Duodenal mucosa (tissue), 2 donors: ENCODE data around the gene KPNA5.
A peak's percentile ranks its signal among the peaks of the same experiment; 100 is the strongest.
"Not testable (repeated sequence)": the region's sequence is repeated elsewhere in the genome, so short reads cannot be mapped to it uniquely, and the experiment has no call there.

Experiments
- H3K27ac ChIP-seq: one replicate; pipeline ENCODE4 v1.7.0; 2013; ENCODE audit warnings: low read depth, low read length
- H3K27me3 ChIP-seq, 2 donors: one replicate each; pipeline ENCODE4 v1.7.0; 2013; ENCODE audit warnings: low read length in 2 of 2, control low read depth in 1 of 2; ENCODE audit not compliant: insufficient read depth in 2 of 2, control insufficient read depth in 1 of 2
- H3K36me3 ChIP-seq, 2 donors: one replicate each; pipeline ENCODE4 v1.7.0; 2013; ENCODE audit warnings: low read length in 2 of 2, control low read depth in 1 of 2; ENCODE audit not compliant: insufficient read depth in 2 of 2, control insufficient read depth in 1 of 2
- H3K4me1 ChIP-seq, 2 donors: one replicate each; pipeline ENCODE4 v1.7.0; 2013; ENCODE audit warnings: low read length in 2 of 2, control low read depth in 1 of 2; ENCODE audit not compliant: insufficient read depth in 2 of 2, control insufficient read depth in 1 of 2
- H3K4me3 ChIP-seq, 2 donors: one replicate each; pipeline ENCODE4 v1.7.0; 2013; ENCODE audit warnings: low read length in 2 of 2, low read depth in 1 of 2
- H3K9ac ChIP-seq, 2 donors: one replicate each; pipeline ENCODE4 v1.7.0; 2013; ENCODE audit warnings: low read length in 2 of 2, low read depth in 1 of 2
- H3K9me3 ChIP-seq, 2 donors: one replicate each; pipeline ENCODE4 v1.7.0; 2013; ENCODE audit warnings: low read length in 2 of 2, control low read depth in 1 of 2; ENCODE audit not compliant: control insufficient read depth in 1 of 2

The KPNA5 gene

GRCh38 chr6:116665464-116665863 lies 15.5 kb upstream of the KPNA5 start:
- Histone ChIP-seq H3K4me1 (peaks cover 14 to 18% of the 10 kb centered on the region in 2 donors), H3K9ac (no peak overlapping the region), H3K4me3 (no peak overlapping the region), H3K27me3 (no peaks in the 10 kb centered on the region), H3K27ac (no peak overlapping the region), H3K9me3 (no peaks in the 10 kb centered on the region), H3K36me3 (no peaks in the 10 kb centered on the region)

GRCh38 chr6:116666869-116667268 lies 14.1 kb upstream of the KPNA5 start:
- peaks cover 14 to 18% of the 10 kb centered on the region in 2 donors for H3K4me1 ChIP-seq
- no peaks in the 10 kb centered on the region for H3K36me3 ChIP-seq
- H3K9ac ChIP-seq = no peak overlapping the region
- H3K27ac ChIP-seq = no peak overlapping the region
- H3K27me3 ChIP-seq = no peaks in the 10 kb centered on the region
- H3K9me3 ChIP-seq = no peaks in the 10 kb centered on the region
- peak overlapping the region; percentile 1 to 10 for H3K4me3 ChIP-seq

- no peaks in the 10 kb centered on the region for H3K9me3 ChIP-seq
- peak overlapping the region; percentile 99 to 100 for H3K4me3 ChIP-seq
- H3K4me1 ChIP-seq = peaks cover 14 to 18% of the 10 kb centered on the region in 2 donors
- H3K9ac ChIP-seq = peak overlapping the region; percentile 95 to 99
- no peak overlapping the region for H3K27ac ChIP-seq
- H3K27me3 ChIP-seq = no peaks in the 10 kb centered on the region
- no peaks in the 10 kb centered on the region for H3K36me3 ChIP-seq
These were observed 13.4 kb upstream of the KPNA5 start for GRCh38 chr6:116667623-116668022.

DNA sequence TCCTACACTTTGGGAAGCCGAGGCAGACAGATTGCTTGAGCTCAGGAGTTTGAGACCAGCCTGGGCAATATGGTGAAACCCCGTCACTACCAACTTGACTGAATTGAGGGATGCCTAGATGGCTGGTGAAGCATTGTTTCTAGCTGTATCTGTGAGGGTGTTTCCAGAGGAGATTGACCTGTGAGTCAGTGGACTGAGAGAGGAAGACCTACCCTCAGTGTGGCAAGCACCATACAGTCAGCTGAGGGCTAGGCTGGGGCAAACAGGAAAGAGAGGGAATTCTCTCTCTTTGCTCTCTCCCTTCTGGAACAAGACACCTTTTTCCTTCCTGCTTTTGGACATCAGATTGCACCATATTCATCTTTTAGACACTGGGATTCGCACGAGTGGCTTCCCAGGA lies 8.7 kb upstream of the KPNA5 start:
- no peak overlapping the region for H3K27ac ChIP-seq
- no peaks in the 10 kb centered on the region for H3K9me3 ChIP-seq
- H3K36me3 ChIP-seq = no peaks in the 10 kb centered on the region
- H3K4me1 ChIP-seq = peaks cover 0 to 6% of the 10 kb centered on the region in 2 donors
- H3K9ac ChIP-seq = no peak overlapping the region
- H3K4me3 ChIP-seq = no peak overlapping the region
- H3K27me3 ChIP-seq = no peaks in the 10 kb centered on the region

- Histone ChIP-seq H3K27me3 (no peaks in the 10 kb centered on the region), H3K36me3 (no peaks in the 10 kb centered on the region), H3K4me3 (no peak overlapping the region), H3K27ac (no peak overlapping the region), H3K4me1 (no peaks in the 10 kb centered on the region), H3K9ac (no peak overlapping the region), H3K9me3 (no peaks in the 10 kb centered on the region)
These were observed 5.0 kb upstream of the KPNA5 start for GRCh38 chr6:116676021-116676420.

GRCh38 chr6:116682334-116682712 lies 1.3 kb downstream of the KPNA5 start:
- H3K27ac ChIP-seq = no peak overlapping the region
- peaks cover 0 to 6% of the 10 kb centered on the region in 2 donors for H3K36me3 ChIP-seq
- H3K9ac ChIP-seq = no peak overlapping the region
- H3K27me3 ChIP-seq = no peaks in the 10 kb centered on the region
- peaks cover 0 to 10% of the 10 kb centered on the region in 2 donors for H3K4me1 ChIP-seq
- no peaks in the 10 kb centered on the region for H3K9me3 ChIP-seq
- peak overlapping the region; percentile 42 to 50 for H3K4me3 ChIP-seq

- Histone ChIP-seq H3K4me1 (peaks cover 0 to 10% of the 10 kb centered on the region in 2 donors), H3K9me3 (no peaks in the 10 kb centered on the region), H3K27me3 (no peaks in the 10 kb centered on the region), H3K27ac (no peak overlapping the region), H3K9ac (no peak overlapping the region), H3K36me3 (peaks cover 0 to 6% of the 10 kb centered on the region in 2 donors), H3K4me3 (no peak overlapping the region)
These were observed 4.5 kb downstream of the KPNA5 start for GRCh38 chr6:116685437-116685993.

GRCh38 chr6:116686475-116687101 lies 5.6 kb downstream of the KPNA5 start:
- H3K27me3 ChIP-seq, H3K4me3 ChIP-seq, H3K9me3 ChIP-seq, H3K27ac ChIP-seq, H3K36me3 ChIP-seq, H3K4me1 ChIP-seq, H3K9ac ChIP-seq: not testable (repeated sequence)

DNA sequence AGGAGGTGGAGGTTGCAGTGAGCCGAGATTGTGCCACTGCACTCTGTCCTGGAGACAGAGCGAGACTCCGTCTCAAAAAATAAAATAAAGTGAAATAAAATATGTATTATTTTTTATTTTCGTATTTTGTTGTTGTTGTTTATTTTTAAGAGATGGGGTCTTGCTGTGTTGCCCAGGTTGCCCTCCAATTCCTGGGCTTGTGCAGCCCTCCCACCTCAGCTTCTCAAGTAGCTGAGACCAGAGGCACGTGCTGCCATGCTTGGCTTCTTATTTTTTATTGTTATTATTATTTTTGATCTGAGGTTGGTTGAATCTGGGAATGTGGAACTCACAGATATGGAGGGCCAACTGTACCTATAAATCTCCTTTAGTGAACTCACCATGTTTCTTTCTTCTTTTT lies 10.1 kb downstream of the KPNA5 start:
- Histone ChIP-seq H3K9ac (no peak overlapping the region), H3K9me3 (no peaks in the 10 kb centered on the region), H3K4me1 (peaks cover 4 to 5% of the 10 kb centered on the region in 2 donors), H3K27ac (no peak overlapping the region), H3K27me3 (no peaks in the 10 kb centered on the region), H3K4me3 (no peak overlapping the region), H3K36me3 (no peaks in the 10 kb centered on the region)

- not testable (repeated sequence) for H3K36me3 ChIP-seq, H3K9me3 ChIP-seq, H3K27ac ChIP-seq, H3K27me3 ChIP-seq, H3K4me1 ChIP-seq, H3K4me3 ChIP-seq, H3K9ac ChIP-seq
These were observed 11.9 kb downstream of the KPNA5 start for GRCh38 chr6:116692873-116693272.
